ENCODE results near the gene SCRT2.

DNA sequence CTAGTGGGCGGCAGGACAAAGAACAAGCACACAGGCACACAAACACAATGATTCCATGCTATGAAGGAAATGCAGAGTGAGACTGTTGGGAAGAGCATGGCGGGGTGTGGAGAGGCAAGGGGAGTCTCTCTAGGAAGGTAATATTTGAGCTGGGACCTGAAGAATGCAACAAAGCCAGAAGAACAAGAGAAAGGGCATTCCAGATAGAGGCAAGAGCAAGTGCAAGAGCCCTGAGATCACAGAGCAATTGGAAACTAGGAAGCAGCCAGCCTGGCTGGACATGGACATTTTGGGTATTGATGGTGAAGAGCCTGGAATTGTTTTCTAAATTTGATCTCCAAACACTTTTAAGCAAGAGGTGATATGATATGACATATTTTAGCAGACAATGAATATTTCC is 38.0 kb downstream of the SCRT2 start:
- TF ChIP-seq, protein P1, sequence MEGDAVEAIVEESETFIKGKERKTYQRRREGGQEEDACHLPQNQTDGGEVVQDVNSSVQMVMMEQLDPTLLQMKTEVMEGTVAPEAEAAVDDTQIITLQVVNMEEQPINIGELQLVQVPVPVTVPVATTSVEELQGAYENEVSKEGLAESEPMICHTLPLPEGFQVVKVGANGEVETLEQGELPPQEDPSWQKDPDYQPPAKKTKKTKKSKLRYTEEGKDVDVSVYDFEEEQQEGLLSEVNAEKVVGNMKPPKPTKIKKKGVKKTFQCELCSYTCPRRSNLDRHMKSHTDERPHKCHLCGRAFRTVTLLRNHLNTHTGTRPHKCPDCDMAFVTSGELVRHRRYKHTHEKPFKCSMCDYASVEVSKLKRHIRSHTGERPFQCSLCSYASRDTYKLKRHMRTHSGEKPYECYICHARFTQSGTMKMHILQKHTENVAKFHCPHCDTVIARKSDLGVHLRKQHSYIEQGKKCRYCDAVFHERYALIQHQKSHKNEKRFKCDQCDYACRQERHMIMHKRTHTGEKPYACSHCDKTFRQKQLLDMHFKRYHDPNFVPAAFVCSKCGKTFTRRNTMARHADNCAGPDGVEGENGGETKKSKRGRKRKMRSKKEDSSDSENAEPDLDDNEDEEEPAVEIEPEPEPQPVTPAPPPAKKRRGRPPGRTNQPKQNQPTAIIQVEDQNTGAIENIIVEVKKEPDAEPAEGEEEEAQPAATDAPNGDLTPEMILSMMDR (IDR thresholded peaks at IDR 0.05; ENCODE audit: low read depth, low read length, poor library complexity, severe bottlenecking), result no peak
- TF ChIP-seq EZH2phosphoT487 (IDR thresholded peaks at IDR 0.05; ENCODE audit: borderline replicate concordance, low read length), result no peak
